WTC11 (cell line): ENCODE data around the gene COMTD1. TPM values are rescaled to one million over a fixed set of nuclear protein-coding genes. Genes with fewer than 3 reads are reported as not detected.
A peak's percentile ranks its signal among the peaks of the same experiment; 100 is the strongest.

ENCODE experiments used
- CREM ChIP-seq: sonication (generic); formaldehyde crosslinking; IDR thresholded peaks from 2 replicates; pipeline ENCODE4 v1.8.1; 2022; ENCODE audit warnings: mild to moderate bottlenecking, missing genetic modification reagents, moderate library complexity
- ELF4 ChIP-seq: sonication (generic); formaldehyde crosslinking; IDR thresholded peaks from 2 replicates; pipeline ENCODE4 v1.8.1; 2022; ENCODE audit warnings: low read depth, mild to moderate bottlenecking, moderate library complexity, missing genetic modification reagents
- ESRRA ChIP-seq: sonication (generic); formaldehyde crosslinking; IDR thresholded peaks from 2 replicates; pipeline ENCODE4 v1.8.1; 2022; ENCODE audit warnings: mild to moderate bottlenecking, missing genetic modification reagents, borderline replicate concordance
- FOXJ3 ChIP-seq: sonication (generic); formaldehyde crosslinking; IDR thresholded peaks from 2 replicates; pipeline ENCODE4 v1.9.0; 2021; ENCODE audit warnings: missing genetic modification reagents, mild to moderate bottlenecking, borderline replicate concordance
- FOXK1 ChIP-seq: sonication (generic); formaldehyde crosslinking; IDR thresholded peaks from 2 replicates; pipeline ENCODE4 v1.8.0; 2022; ENCODE audit warnings: mild to moderate bottlenecking, moderate library complexity, missing genetic modification reagents
- GABPB1 ChIP-seq: sonication (generic); formaldehyde crosslinking; IDR thresholded peaks from 2 replicates; pipeline ENCODE4 v1.8.1; 2023; ENCODE audit warnings: mild to moderate bottlenecking, missing genetic modification reagents
- MXD4 ChIP-seq: fragments of 250-450 bp; sonication (Bioruptor Pico); IDR thresholded peaks from 2 replicates; pipeline ENCODE4 v1.8.0; 2021; ENCODE audit warnings: mild to moderate bottlenecking, moderate library complexity, borderline replicate concordance
- NFE2L1 ChIP-seq: sonication (generic); formaldehyde crosslinking; IDR thresholded peaks from 2 replicates; pipeline ENCODE4 v1.8.1; 2023; ENCODE audit warnings: missing genetic modification reagents
- NR1H2 ChIP-seq: sonication (generic); formaldehyde crosslinking; IDR thresholded peaks from 2 replicates; pipeline ENCODE4 v1.9.0; 2021; ENCODE audit warnings: mild to moderate bottlenecking, moderate library complexity, missing genetic modification reagents
- OVOL2 ChIP-seq: fragments of 250-450 bp; sonication (Bioruptor Pico); IDR thresholded peaks from 2 replicates; pipeline ENCODE4 v1.9.0; 2021; ENCODE audit warnings: mild to moderate bottlenecking, borderline replicate concordance
- PRRX2 ChIP-seq: fragments of 250-450 bp; sonication (Bioruptor Pico); IDR thresholded peaks from 2 replicates; pipeline ENCODE4 v1.8.0; 2021; ENCODE audit warnings: mild to moderate bottlenecking
- SMAD3 ChIP-seq: sonication (generic); formaldehyde crosslinking; IDR thresholded peaks from 2 replicates; pipeline ENCODE4 v1.8.0; 2022; ENCODE audit warnings: missing genetic modification reagents, mild to moderate bottlenecking, borderline replicate concordance
- total RNA-seq: library from RNA; stranded (reverse); gene quantifications from 3 replicates; pipeline ENCODE4 v1.2.3, GENCODE V29; 2021
- TF ChIP-seq, protein P1 (sequence below): fragments of 200-600 bp; IDR thresholded peaks from 2 replicates; pipeline ENCODE4 v1.8.0; 2022; ENCODE audit warnings: antibody characterized with exemption
- TF ChIP-seq, protein P2 (sequence below): sonication (generic); formaldehyde crosslinking; IDR thresholded peaks from 2 replicates; pipeline ENCODE4 v1.8.1; 2023; ENCODE audit warnings: mild to moderate bottlenecking, missing genetic modification reagents
- TF ChIP-seq, protein P3 (sequence below): fragments of 250-450 bp; sonication (Bioruptor Pico); IDR thresholded peaks from 2 replicates; pipeline ENCODE4 v1.8.0; 2021; ENCODE audit warnings: mild to moderate bottlenecking
- TF ChIP-seq, protein P4 (sequence below): sonication (generic); formaldehyde crosslinking; IDR thresholded peaks from 2 replicates; pipeline ENCODE4 v1.8.0; 2022; ENCODE audit warnings: mild to moderate bottlenecking, missing genetic modification reagents
- TF ChIP-seq, protein P5 (sequence below): fragments of 250-450 bp; sonication (Bioruptor Pico); conservative IDR thresholded peaks from 2 replicates; pipeline ENCODE4 v1.9.0; 2021; ENCODE audit warnings: mild to moderate bottlenecking
- TF ChIP-seq, protein P6 (sequence below): sonication (generic); formaldehyde crosslinking; IDR thresholded peaks from 2 replicates; pipeline ENCODE4 v1.8.0; 2022; ENCODE audit warnings: mild to moderate bottlenecking, missing genetic modification reagents
- TF ChIP-seq, protein P7 (sequence below): sonication (generic); formaldehyde crosslinking; IDR thresholded peaks from 2 replicates; pipeline ENCODE4 v1.8.1; 2022; ENCODE audit warnings: low read depth, mild to moderate bottlenecking, moderate library complexity, missing genetic modification reagents, borderline replicate concordance
- TF ChIP-seq, protein P8 (sequence below): sonication (generic); formaldehyde crosslinking; IDR thresholded peaks from 2 replicates; pipeline ENCODE4 v1.8.1; 2022; ENCODE audit warnings: mild to moderate bottlenecking, moderate library complexity, missing genetic modification reagents
- TF ChIP-seq, protein P9 (sequence below): sonication (generic); formaldehyde crosslinking; IDR thresholded peaks from 2 replicates; pipeline ENCODE4 v1.8.0; 2023; ENCODE audit warnings: missing genetic modification reagents, mild to moderate bottlenecking, borderline replicate concordance

The COMTD1 gene
- total RNA-seq, 1 experiment from 2014 or later, result 47.8 TPM

DNA sequence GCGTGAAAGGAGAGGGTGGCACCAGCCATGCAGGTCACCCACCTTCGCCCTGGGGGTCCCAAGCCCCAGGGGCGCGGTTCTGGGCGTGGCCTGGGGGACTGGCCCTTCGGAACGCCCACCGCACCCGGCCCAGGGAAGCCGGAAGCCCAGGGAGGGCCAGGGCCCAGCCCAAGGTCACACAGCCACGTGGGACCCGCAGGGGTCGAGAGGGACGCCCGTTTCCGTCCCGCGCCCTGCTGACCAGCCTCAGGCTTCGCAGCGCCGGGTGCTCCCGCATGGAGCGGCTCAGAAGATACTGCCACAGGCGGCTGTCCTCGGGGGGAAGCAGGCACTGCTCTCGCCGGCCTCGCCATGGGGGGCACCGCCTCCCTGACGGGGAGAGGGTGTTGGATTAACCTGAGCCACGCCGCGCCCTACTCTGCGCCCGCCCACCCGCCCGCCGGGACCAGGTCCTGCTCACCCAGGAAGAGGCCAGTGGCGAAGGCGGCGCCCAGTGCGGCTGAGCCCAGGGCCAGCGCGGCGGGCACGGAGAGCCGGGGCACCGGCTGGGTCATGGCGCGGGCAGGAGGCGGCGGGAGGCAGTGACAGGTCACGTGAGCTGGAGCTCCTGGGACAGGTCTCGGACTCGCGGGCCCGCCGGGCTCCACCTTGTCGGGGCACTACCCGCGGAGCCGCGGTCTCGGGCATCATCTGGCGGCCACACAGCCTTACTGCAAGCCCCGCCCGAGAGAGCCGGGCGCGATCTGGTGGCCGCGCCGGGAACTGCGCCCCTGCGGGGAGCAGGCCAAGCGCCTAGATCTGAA is at the start of gene COMTD1 (continued):
- TF ChIP-seq, protein P1, sequence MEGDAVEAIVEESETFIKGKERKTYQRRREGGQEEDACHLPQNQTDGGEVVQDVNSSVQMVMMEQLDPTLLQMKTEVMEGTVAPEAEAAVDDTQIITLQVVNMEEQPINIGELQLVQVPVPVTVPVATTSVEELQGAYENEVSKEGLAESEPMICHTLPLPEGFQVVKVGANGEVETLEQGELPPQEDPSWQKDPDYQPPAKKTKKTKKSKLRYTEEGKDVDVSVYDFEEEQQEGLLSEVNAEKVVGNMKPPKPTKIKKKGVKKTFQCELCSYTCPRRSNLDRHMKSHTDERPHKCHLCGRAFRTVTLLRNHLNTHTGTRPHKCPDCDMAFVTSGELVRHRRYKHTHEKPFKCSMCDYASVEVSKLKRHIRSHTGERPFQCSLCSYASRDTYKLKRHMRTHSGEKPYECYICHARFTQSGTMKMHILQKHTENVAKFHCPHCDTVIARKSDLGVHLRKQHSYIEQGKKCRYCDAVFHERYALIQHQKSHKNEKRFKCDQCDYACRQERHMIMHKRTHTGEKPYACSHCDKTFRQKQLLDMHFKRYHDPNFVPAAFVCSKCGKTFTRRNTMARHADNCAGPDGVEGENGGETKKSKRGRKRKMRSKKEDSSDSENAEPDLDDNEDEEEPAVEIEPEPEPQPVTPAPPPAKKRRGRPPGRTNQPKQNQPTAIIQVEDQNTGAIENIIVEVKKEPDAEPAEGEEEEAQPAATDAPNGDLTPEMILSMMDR, result peak; percentile 100
- TF ChIP-seq MXD4 (no peak), ESRRA (CRISPR knock-in tag) (peak; percentile 98), ELF4 (CRISPR knock-in tag) (no peak), NR1H2 (CRISPR knock-in tag) (no peak), OVOL2 (no peak), FOXJ3 (CRISPR knock-in tag) (no peak), CREM (CRISPR knock-in tag) (no peak), SMAD3 (CRISPR knock-in tag) (0 out of 2 replicates have a peak, but pooled peaks have one; percentile 11), NFE2L1 (no peak), FOXK1 (CRISPR knock-in tag) (0 out of 2 replicates have a peak, but pooled peaks have one; percentile 40), GABPB1 (CRISPR knock-in tag) (peak; percentile 30; the same call in 1 of the 2 replicates), PRRX2 (CRISPR knock-in tag) (no peak)
- TF ChIP-seq, protein P2, sequence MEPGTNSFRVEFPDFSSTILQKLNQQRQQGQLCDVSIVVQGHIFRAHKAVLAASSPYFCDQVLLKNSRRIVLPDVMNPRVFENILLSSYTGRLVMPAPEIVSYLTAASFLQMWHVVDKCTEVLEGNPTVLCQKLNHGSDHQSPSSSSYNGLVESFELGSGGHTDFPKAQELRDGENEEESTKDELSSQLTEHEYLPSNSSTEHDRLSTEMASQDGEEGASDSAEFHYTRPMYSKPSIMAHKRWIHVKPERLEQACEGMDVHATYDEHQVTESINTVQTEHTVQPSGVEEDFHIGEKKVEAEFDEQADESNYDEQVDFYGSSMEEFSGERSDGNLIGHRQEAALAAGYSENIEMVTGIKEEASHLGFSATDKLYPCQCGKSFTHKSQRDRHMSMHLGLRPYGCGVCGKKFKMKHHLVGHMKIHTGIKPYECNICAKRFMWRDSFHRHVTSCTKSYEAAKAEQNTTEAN, result no peak
- TF ChIP-seq, protein P3, sequence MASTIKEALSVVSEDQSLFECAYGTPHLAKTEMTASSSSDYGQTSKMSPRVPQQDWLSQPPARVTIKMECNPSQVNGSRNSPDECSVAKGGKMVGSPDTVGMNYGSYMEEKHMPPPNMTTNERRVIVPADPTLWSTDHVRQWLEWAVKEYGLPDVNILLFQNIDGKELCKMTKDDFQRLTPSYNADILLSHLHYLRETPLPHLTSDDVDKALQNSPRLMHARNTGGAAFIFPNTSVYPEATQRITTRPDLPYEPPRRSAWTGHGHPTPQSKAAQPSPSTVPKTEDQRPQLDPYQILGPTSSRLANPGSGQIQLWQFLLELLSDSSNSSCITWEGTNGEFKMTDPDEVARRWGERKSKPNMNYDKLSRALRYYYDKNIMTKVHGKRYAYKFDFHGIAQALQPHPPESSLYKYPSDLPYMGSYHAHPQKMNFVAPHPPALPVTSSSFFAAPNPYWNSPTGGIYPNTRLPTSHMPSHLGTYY (CRISPR knock-in tag), result no peak; the same call in 1 of the 2 replicates
- TF ChIP-seq, protein P4, sequence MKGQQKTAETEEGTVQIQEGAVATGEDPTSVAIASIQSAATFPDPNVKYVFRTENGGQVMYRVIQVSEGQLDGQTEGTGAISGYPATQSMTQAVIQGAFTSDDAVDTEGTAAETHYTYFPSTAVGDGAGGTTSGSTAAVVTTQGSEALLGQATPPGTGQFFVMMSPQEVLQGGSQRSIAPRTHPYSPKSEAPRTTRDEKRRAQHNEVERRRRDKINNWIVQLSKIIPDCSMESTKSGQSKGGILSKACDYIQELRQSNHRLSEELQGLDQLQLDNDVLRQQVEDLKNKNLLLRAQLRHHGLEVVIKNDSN (CRISPR knock-in tag), result peak; percentile 95
- TF ChIP-seq, protein P5, sequence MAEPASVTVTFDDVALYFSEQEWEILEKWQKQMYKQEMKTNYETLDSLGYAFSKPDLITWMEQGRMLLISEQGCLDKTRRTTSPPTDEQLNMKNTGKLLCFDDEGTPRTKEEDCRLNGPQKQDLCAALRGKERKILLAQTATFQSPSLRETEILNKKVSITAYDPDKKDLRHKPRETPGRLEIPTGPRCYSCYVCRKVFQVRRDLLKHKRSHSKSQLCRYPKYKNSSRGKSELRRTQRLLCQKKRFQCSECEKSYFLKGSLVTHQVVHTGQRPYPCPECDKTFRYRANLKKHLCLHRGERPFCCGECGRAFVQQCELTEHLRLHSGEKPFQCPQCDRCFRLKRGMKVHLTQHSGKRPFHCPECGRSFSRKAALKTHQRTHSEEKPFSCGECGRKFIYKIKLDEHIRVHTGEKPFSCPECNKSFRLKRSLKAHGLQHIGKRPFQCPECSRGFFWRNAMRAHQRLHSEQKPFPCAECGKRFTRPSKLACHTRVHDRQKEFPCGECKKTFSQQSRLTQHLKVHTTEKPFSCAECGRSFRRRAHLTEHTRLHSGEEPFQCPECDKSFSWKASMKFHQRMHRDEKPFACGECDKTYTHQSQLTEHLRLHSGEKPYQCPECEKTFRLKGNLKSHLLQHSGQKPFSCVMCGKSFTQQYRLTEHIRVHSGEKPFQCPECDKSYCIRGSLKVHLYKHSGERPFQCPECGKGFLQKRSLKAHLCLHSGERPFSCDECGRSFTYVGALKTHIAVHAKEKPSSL (CRISPR knock-in tag), result no peak
- TF ChIP-seq, protein P6, sequence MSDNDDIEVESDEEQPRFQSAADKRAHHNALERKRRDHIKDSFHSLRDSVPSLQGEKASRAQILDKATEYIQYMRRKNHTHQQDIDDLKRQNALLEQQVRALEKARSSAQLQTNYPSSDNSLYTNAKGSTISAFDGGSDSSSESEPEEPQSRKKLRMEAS, result peak; percentile 90
- TF ChIP-seq, protein P7, sequence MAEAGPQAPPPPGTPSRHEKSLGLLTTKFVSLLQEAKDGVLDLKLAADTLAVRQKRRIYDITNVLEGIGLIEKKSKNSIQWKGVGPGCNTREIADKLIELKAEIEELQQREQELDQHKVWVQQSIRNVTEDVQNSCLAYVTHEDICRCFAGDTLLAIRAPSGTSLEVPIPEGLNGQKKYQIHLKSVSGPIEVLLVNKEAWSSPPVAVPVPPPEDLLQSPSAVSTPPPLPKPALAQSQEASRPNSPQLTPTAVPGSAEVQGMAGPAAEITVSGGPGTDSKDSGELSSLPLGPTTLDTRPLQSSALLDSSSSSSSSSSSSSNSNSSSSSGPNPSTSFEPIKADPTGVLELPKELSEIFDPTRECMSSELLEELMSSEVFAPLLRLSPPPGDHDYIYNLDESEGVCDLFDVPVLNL (CRISPR knock-in tag), result no peak
- TF ChIP-seq, protein P8, sequence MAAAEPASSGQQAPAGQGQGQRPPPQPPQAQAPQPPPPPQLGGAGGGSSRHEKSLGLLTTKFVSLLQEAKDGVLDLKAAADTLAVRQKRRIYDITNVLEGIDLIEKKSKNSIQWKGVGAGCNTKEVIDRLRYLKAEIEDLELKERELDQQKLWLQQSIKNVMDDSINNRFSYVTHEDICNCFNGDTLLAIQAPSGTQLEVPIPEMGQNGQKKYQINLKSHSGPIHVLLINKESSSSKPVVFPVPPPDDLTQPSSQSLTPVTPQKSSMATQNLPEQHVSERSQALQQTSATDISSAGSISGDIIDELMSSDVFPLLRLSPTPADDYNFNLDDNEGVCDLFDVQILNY (CRISPR knock-in tag), result peak; percentile 63; the same call in 1 of the 2 replicates
- TF ChIP-seq, protein P9, sequence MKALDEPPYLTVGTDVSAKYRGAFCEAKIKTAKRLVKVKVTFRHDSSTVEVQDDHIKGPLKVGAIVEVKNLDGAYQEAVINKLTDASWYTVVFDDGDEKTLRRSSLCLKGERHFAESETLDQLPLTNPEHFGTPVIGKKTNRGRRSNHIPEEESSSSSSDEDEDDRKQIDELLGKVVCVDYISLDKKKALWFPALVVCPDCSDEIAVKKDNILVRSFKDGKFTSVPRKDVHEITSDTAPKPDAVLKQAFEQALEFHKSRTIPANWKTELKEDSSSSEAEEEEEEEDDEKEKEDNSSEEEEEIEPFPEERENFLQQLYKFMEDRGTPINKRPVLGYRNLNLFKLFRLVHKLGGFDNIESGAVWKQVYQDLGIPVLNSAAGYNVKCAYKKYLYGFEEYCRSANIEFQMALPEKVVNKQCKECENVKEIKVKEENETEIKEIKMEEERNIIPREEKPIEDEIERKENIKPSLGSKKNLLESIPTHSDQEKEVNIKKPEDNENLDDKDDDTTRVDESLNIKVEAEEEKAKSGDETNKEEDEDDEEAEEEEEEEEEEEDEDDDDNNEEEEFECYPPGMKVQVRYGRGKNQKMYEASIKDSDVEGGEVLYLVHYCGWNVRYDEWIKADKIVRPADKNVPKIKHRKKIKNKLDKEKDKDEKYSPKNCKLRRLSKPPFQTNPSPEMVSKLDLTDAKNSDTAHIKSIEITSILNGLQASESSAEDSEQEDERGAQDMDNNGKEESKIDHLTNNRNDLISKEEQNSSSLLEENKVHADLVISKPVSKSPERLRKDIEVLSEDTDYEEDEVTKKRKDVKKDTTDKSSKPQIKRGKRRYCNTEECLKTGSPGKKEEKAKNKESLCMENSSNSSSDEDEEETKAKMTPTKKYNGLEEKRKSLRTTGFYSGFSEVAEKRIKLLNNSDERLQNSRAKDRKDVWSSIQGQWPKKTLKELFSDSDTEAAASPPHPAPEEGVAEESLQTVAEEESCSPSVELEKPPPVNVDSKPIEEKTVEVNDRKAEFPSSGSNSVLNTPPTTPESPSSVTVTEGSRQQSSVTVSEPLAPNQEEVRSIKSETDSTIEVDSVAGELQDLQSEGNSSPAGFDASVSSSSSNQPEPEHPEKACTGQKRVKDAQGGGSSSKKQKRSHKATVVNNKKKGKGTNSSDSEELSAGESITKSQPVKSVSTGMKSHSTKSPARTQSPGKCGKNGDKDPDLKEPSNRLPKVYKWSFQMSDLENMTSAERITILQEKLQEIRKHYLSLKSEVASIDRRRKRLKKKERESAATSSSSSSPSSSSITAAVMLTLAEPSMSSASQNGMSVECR (CRISPR knock-in tag), result no peak; the same call in 1 of the 2 replicates
